ENCODE results near the gene CYTH1. TPM values are rescaled to one million over a fixed set of nuclear protein-coding genes. Genes with fewer than 3 reads are reported as not detected.
A peak's percentile ranks its signal among the peaks of the same experiment; 100 is the strongest.

The CYTH1 gene
- total and polyA plus RNA-seq, 7 donors, result 18.7 to 40.4 (median 29.8) TPM

GRCh38 chr17:78789663-78790181, 7.6 kb upstream of the CYTH1 start:
- ATAC-seq (no peak), DNase-seq (peak; percentile 75 to 85)
- intact Hi-C loops (cut with DNase I), result no loop called here
- no peak for TF ChIP-seq CTCF (IDR thresholded peaks at IDR 0.05)
- no peak overlapping the region for H3K4me3 ChIP-seq
- peak overlapping the region; percentile 61 for H3K27ac ChIP-seq
- H3K27me3 ChIP-seq (ENCODE audit: insufficient read depth in 3 of 3, low read length in 2 of 3), result no peaks in the 10 kb centered on the region
- 34 to 53% (median 43%) methylated on average over 13 to 14 of the region's 14 CpGs for WGBS, 3 donors
- H3K4me1 ChIP-seq, result peaks cover 37% of the 10 kb centered on the region
- H3K9me3 ChIP-seq, result no peaks in the 10 kb centered on the region
- H3K36me3 ChIP-seq (ENCODE audit: insufficient read depth in 1 of 2, low read depth in 1 of 2), result peaks cover 0 to 4% of the 10 kb centered on the region in 2 donors

DNA sequence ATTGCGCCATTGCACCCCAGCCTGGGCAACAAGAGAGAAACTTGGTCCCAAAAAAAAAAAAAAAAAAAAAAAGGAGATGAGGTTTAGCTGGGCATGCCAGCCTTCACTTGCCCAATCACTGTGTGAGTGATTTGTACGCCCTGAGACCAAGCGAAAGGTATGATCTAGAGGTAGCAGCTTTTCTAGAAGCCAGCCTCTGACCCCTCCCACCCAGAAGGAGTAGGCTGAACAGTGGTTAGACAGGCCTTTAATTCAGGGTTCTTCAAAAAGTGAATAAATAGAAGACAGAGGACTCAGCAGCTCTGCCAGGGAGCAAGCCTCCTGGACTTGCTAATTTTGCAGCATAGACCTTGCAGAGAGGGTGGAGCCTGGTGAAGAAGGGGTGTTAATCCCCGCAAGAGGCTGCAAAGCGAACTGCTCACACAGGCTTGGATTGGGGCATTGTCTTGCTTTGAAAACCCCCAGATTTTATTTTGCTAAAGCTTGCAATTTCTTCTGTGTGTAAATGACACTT, 7.1 kb upstream of the CYTH1 start:
- DNase-seq (no peak), ATAC-seq (no peak)
- no peak for TF ChIP-seq CTCF (IDR thresholded peaks at IDR 0.05)
- 54 to 71% (median 60%) methylated on average over 5 of the region's 5 CpGs for WGBS, 3 donors
- H3K4me3 ChIP-seq, result no peak overlapping the region
- no peaks in the 10 kb centered on the region for H3K27me3 ChIP-seq (ENCODE audit: insufficient read depth in 3 of 3, low read length in 2 of 3)
- no peaks in the 10 kb centered on the region for H3K9me3 ChIP-seq
- peaks cover 0 to 4% of the 10 kb centered on the region in 2 donors for H3K36me3 ChIP-seq (ENCODE audit: insufficient read depth in 1 of 2, low read depth in 1 of 2)
- intact Hi-C loops (cut with DNase I), result no loop called here
- peak overlapping the region; percentile 61 for H3K27ac ChIP-seq
- H3K4me1 ChIP-seq, result peaks cover 32% of the 10 kb centered on the region

GRCh38 chr17:78788451-78788850, 6.4 kb upstream of the CYTH1 start:
- Histone ChIP-seq H3K4me1 (peaks cover 25% of the 10 kb centered on the region), H3K27ac (no peak overlapping the region), H3K27me3 (ENCODE audit: insufficient read depth in 3 of 3, low read length in 2 of 3) (no peaks in the 10 kb centered on the region), H3K36me3 (ENCODE audit: insufficient read depth in 1 of 2, low read depth in 1 of 2) (peaks cover 0 to 4% of the 10 kb centered on the region in 2 donors), H3K9me3 (no peaks in the 10 kb centered on the region), H3K4me3 (no peak overlapping the region)
- intact Hi-C loops (cut with DNase I), result no loop called here
- no peak for ATAC-seq
- WGBS, 3 donors, result 82 to 95% (median 90%) methylated on average over 7 of the region's 7 CpGs
- no peak for DNase-seq
- TF ChIP-seq CTCF (IDR thresholded peaks at IDR 0.05), result no peak

GRCh38 chr17:78787444-78787843, 5.4 kb upstream of the CYTH1 start:
- WGBS, 3 donors, result 83 to 95% (median 94%) methylated on average over 7 of the region's 7 CpGs
- no peak for TF ChIP-seq CTCF (IDR thresholded peaks at IDR 0.05)
- Histone ChIP-seq H3K36me3 (ENCODE audit: insufficient read depth in 1 of 2, low read depth in 1 of 2) (peaks cover 0 to 4% of the 10 kb centered on the region in 2 donors), H3K4me3 (no peak overlapping the region), H3K4me1 (peaks cover 21% of the 10 kb centered on the region), H3K9me3 (no peaks in the 10 kb centered on the region), H3K27ac (no peak overlapping the region), H3K27me3 (ENCODE audit: insufficient read depth in 3 of 3, low read length in 2 of 3) (no peaks in the 10 kb centered on the region)
- intact Hi-C loops (cut with DNase I), result no loop called here
- ATAC-seq (no peak), DNase-seq (no peak)

- no peaks in the 10 kb centered on the region for H3K27me3 ChIP-seq (ENCODE audit: insufficient read depth in 3 of 3, low read length in 2 of 3)
- no peaks in the 10 kb centered on the region for H3K36me3 ChIP-seq (ENCODE audit: insufficient read depth in 1 of 2, low read depth in 1 of 2)
- no peak for DNase-seq
- no peak for ATAC-seq
- H3K9me3 ChIP-seq, result no peaks in the 10 kb centered on the region
- 71 to 72% (median 71%) methylated on average over 1 of the region's 1 CpG for whole genome bisulfite sequencing, 3 donors
- no peak for TF ChIP-seq CTCF (IDR thresholded peaks at IDR 0.05)
- peak overlapping the region; percentile 55 for H3K27ac ChIP-seq
- intact Hi-C loops (cut with DNase I), result no loop called here
- no peak overlapping the region for H3K4me3 ChIP-seq
- H3K4me1 ChIP-seq, result peaks cover 19% of the 10 kb centered on the region
These were observed 3.6 kb upstream of the CYTH1 start for GRCh38 chr17:78785663-78786057.
